OCI-LY7 (cell line): ENCODE data around the gene RPUSD3. TPM values are rescaled to one million over a fixed set of nuclear protein-coding genes. Genes with fewer than 3 reads are reported as not detected.

Source experiments
- BruUV-seq: library from RNA; stranded (reverse); fragments of 400-500 nt; replicated peaks from 2 replicates; lab custom pipeline; 2021; lab: Mats Ljungman, UMichigan
- CTCF ChIA-PET: fragments of 300-600 bp; sonication (Branson Sonifier 250); formaldehyde crosslinking; loops from one replicate; lab custom pipeline; 2022; ENCODE audit warnings: antibody characterized with exemption; ENCODE audit not compliant: unreplicated experiment; lab: Charles Lee
- POLR2A ChIA-PET: fragments of 300-600 bp; sonication (Branson Sonifier 250); formaldehyde crosslinking; loops from one replicate; lab custom pipeline; 2022; ENCODE audit warnings: antibody characterized with exemption; lab: Charles Lee
- DNase-seq: peaks from one replicate; pipeline ENCODE4 v3.0.0-alpha.2; 2015; ENCODE audit warnings: low spot score
- H2AFZ ChIP-seq: fragments of 200-600 bp; sonication (generic), shearing (Covaris generic); 2 replicates; pipeline ENCODE4 v1.6.1; 2014; ENCODE audit warnings: mild to moderate bottlenecking, antibody characterized with exemption, low read length, moderate library complexity
- H3K27ac ChIP-seq: fragments of 200-600 bp; sonication (generic); 2 replicates; pipeline ENCODE4 v1.5.1; 2014; ENCODE audit warnings: mixed run types, low read depth, mild to moderate bottlenecking, moderate library complexity, low read length, inconsistent platforms; ENCODE audit not compliant: poor library complexity, severe bottlenecking
- H3K36me3 ChIP-seq: fragments of 200-600 bp; sonication (generic); 2 replicates; pipeline ENCODE4 v1.6.1; 2014; ENCODE audit warnings: mild to moderate bottlenecking, antibody characterized with exemption, low read length, moderate library complexity, mixed read lengths; ENCODE audit not compliant: insufficient read depth
- H3K4me1 ChIP-seq: fragments of 200-600 bp; sonication (generic); 2 replicates; pipeline ENCODE4 v1.5.1; 2014; ENCODE audit warnings: mild to moderate bottlenecking, low read length; ENCODE audit not compliant: insufficient read depth, poor library complexity, severe bottlenecking
- H3K4me2 ChIP-seq: fragments of 200-600 bp; sonication (generic); 2 replicates; pipeline ENCODE4 v1.6.1; 2014; ENCODE audit warnings: mild to moderate bottlenecking, low read length
- H3K4me3 ChIP-seq: fragments of 200-600 bp; sonication (generic); 2 replicates; pipeline ENCODE4 v1.5.1; 2014; ENCODE audit warnings: mild to moderate bottlenecking, low read depth, low read length; ENCODE audit not compliant: poor library complexity, severe bottlenecking
- H3K79me2 ChIP-seq: fragments of 200-600 bp; sonication (generic); 2 replicates; pipeline ENCODE4 v1.6.1; 2016; ENCODE audit warnings: low read depth, mild to moderate bottlenecking, low read length, moderate library complexity, mixed read lengths; ENCODE audit not compliant: insufficient read depth
- H3K9me2 ChIP-seq: fragments of 200-600 bp; sonication (generic); 2 replicates; pipeline ENCODE4 v1.6.1; 2016; ENCODE audit warnings: mild to moderate bottlenecking, low read length, mixed read lengths; ENCODE audit not compliant: insufficient read depth
- H3K9me3 ChIP-seq: fragments of 200-600 bp; sonication (generic); 2 replicates; pipeline ENCODE4 v1.6.1; 2014; ENCODE audit warnings: mild to moderate bottlenecking, mixed run types, low read length, mixed read lengths
- H4K20me1 ChIP-seq: fragments of 200-600 bp; sonication (generic); 2 replicates; pipeline ENCODE4 v1.6.1; 2014; ENCODE audit warnings: mild to moderate bottlenecking, antibody characterized with exemption, low read length, moderate library complexity, mixed read lengths; ENCODE audit not compliant: insufficient read depth
- CTCF ChIP-seq: fragments of 200-600 bp; sonication (generic); conservative IDR thresholded peaks from 2 replicates; pipeline ENCODE4 v1.5.1; 2014; ENCODE audit warnings: mild to moderate bottlenecking, antibody characterized with exemption, low read length, moderate library complexity, mixed read lengths
- EZH2phosphoT487 ChIP-seq: fragments of 200-600 bp; sonication (generic); IDR thresholded peaks from 2 replicates; pipeline ENCODE4 v1.6.1; 2018; ENCODE audit warnings: low read depth, borderline replicate concordance, mild to moderate bottlenecking, mixed run types, antibody characterized with exemption, low read length, moderate library complexity, mixed read lengths
- intact Hi-C: fragments of 100-400 bp; cut with micrococcal nuclease; formaldehyde crosslinking; loops from one replicate; pipeline ENCODE4 v1.10.0; 2022; ENCODE audit not compliant: unreplicated experiment
- total RNA-seq, 2 experiments: library from RNA; depleted of rRNA in 1 of 2; stranded (reverse); fragments of >200 nt in 1 of 2; shearing (Covaris generic) in 1 of 2; gene quantifications; 2 replicates each; pipeline ENCODE4 v1.2.3, GENCODE V29; 2014 to 2022

RPUSD3 gene
- total RNA-seq, 2 experiments from 2014 or later, result 44.2 to 59.2 TPM

- Histone ChIP-seq H3K9me2 (no peaks in the 10 kb centered on the region), H3K4me3 (no peak overlapping the region), H4K20me1 (no peaks in the 10 kb centered on the region), H3K9me3 (no peaks in the 10 kb centered on the region), H3K4me2 (no peak overlapping the region), H3K79me2 (no peaks in the 10 kb centered on the region), H3K36me3 (peaks cover 96% of the 10 kb centered on the region), H3K4me1 (peaks cover 3% of the 10 kb centered on the region), H3K27ac (no peak overlapping the region), H2AFZ (no peak overlapping the region)
- DNase-seq, result no peak
- POLR2A ChIA-PET, result interaction anchor here (0.6 to 2.4 kb wide), 3 partner anchors 11 to 457 kb away, joined by 3 to 10 read pairs (median 4); partner anchors contain the start of genes ARPC4 and TADA3
- no TSS peak for BruUV-seq
- intact Hi-C loops, result no loop called here
- TF ChIP-seq CTCF (no peak), EZH2phosphoT487 (no peak)
- CTCF ChIA-PET, result interaction anchor here (0.6 to 1.0 kb wide), 2 partner anchors 8 to 299 kb away, joined by 5 read pairs; no protein-coding TSS in a partner anchor
Observed at GRCh38 chr3:9803494-9803893, 40.3 kb downstream of the RPUSD3 start.

GRCh38 chr3:9800529-9800928, 43.3 kb downstream of the RPUSD3 start:
- Histone ChIP-seq H3K4me2 (no peak overlapping the region), H3K4me1 (peaks cover 10% of the 10 kb centered on the region), H3K4me3 (no peak overlapping the region), H3K27ac (no peak overlapping the region), H2AFZ (no peak overlapping the region), H3K9me2 (no peaks in the 10 kb centered on the region), H3K36me3 (peaks cover 96% of the 10 kb centered on the region), H4K20me1 (no peaks in the 10 kb centered on the region), H3K9me3 (no peaks in the 10 kb centered on the region), H3K79me2 (peaks cover 27% of the 10 kb centered on the region)
- ChIA-PET POLR2A (interaction anchor here (0.6 kb wide), 1 partner anchor 417 kb away, joined by 3 read pairs; no protein-coding TSS in a partner anchor), CTCF (interaction anchor here (0.6 kb wide), 1 partner anchor 423 kb away, joined by 4 read pairs; no protein-coding TSS in a partner anchor)
- TF ChIP-seq CTCF (peak; percentile 64), EZH2phosphoT487 (no peak)
- BruUV-seq, result no TSS peak
- no peak for DNase-seq
- intact Hi-C loops, result no loop called here
